Measurements from ENCODE around the gene DIO3. TPM values are rescaled to one million over a fixed set of nuclear protein-coding genes. Genes with fewer than 3 reads are reported as not detected.
A peak's percentile ranks its signal among the peaks of the same experiment; 100 is the strongest.

The DIO3 gene
- total and polyA plus RNA-seq, 2 of the 13 experiments (the other 11 are each of a cell fraction or from before 2014, with no cell fraction given): not detected

GRCh38 chr14:101604935-101605780 is 43.9 kb downstream of the DIO3 start:
- Histone ChIP-seq H3K79me2 (ENCODE audit: insufficient read depth, low read length) (no peaks in the 10 kb centered on the region), H3K36me3 (replicated peaks in 1 of 2; ENCODE audit: control insufficient read depth in 1 of 2, insufficient read depth in 2 of 2, low read length in 2 of 2) (no peaks in the 10 kb centered on the region), H3K9ac (ENCODE audit: insufficient read depth, low read depth, low read length) (no peak overlapping the region), H3K4me3 (replicated peaks in 1 of 3; ENCODE audit: insufficient read depth in 1 of 3, low read depth in 2 of 3, low read length in 3 of 3) (no peak overlapping the region), H2AFZ (ENCODE audit: low read length) (no peak overlapping the region), H3K4me1 (ENCODE audit: insufficient read depth, low read length) (no peaks in the 10 kb centered on the region), H3K27ac (ENCODE audit: extremely low read length, insufficient read depth, low read length) (no peak overlapping the region), H3K9me3 (ENCODE audit: low read length) (no peaks in the 10 kb centered on the region), H3K27me3 (ENCODE audit: control insufficient read depth in 1 of 2, insufficient read depth in 2 of 2, low read length in 2 of 2) (peaks cover 4 to 32% of the 10 kb centered on the region in 2 experiments; a peak in 2 of 5 replicates), H3K4me2 (ENCODE audit: low read depth, low read length) (no peak overlapping the region), H4K20me1 (ENCODE audit: insufficient read depth, low read length) (no peaks in the 10 kb centered on the region)
- intact Hi-C loops (cut with micrococcal nuclease; ENCODE audit: unreplicated experiment) (no loop called here), in situ Hi-C loops (cut with HindIII; ENCODE audit: extremely low pct_ligation_motif_present, low pct_unique_long_range_greater_than_20kb) (no loop called here)
- ChIA-PET CTCF (ENCODE audit: low intra/inter-chr PET ratio, low total read pairs) (no interaction called here), POLR2A (no interaction called here)
- FAIRE-seq: no peak
- ATAC-seq: no peak; the same call in 2 of the 3 replicates
- 16% methylated on average over 8 of the region's 11 CpGs for WGBS (ENCODE audit: low lambda C conversion rate)
- TF ChIP-seq ZBTB7B (CRISPR knock-in tag; IDR thresholded peaks at IDR 0.05) (no peak), ATF7 (IDR thresholded peaks at IDR 0.05) (peak; percentile 42), ATF7 (CRISPR knock-in tag; IDR thresholded peaks at IDR 0.05) (no peak), CEBPB (IDR thresholded peaks at IDR 0.05; ENCODE audit: borderline replicate concordance, low read depth, low read length) (peak; percentile 66; the same call in 1 of the 2 replicates), GABPA (IDR thresholded peaks at IDR 0.05; ENCODE audit: low read depth, low read length) (no peak), GABPA (CRISPR knock-in tag; IDR thresholded peaks at IDR 0.05; ENCODE audit: low read depth) (no peak)
- BruUV-seq (replicated peaks): no TSS peak
- no peak for DNase-seq (ENCODE audit: low spot score)

GRCh38 chr14:101605836-101606235 is 44.5 kb downstream of the DIO3 start:
- BruUV-seq (replicated peaks): no TSS peak
- H3K9ac ChIP-seq (ENCODE audit: insufficient read depth, low read depth, low read length): no peak overlapping the region
- DNase-seq (ENCODE audit: low spot score) (no peak), FAIRE-seq (no peak), ATAC-seq (no peak)
- H3K9me3 ChIP-seq (ENCODE audit: low read length): no peaks in the 10 kb centered on the region
- peaks cover 4 to 28% of the 10 kb centered on the region in 2 experiments; a peak in 2 of 5 replicates for H3K27me3 ChIP-seq (ENCODE audit: control insufficient read depth in 1 of 2, insufficient read depth in 2 of 2, low read length in 2 of 2)
- no peaks in the 10 kb centered on the region for H4K20me1 ChIP-seq (ENCODE audit: insufficient read depth, low read length)
- no peak overlapping the region for H3K27ac ChIP-seq (ENCODE audit: extremely low read length, insufficient read depth, low read length)
- no peaks in the 10 kb centered on the region for H3K36me3 ChIP-seq (replicated peaks in 1 of 2; ENCODE audit: control insufficient read depth in 1 of 2, insufficient read depth in 2 of 2, low read length in 2 of 2)
- H3K4me3 ChIP-seq (replicated peaks in 1 of 3; ENCODE audit: insufficient read depth in 1 of 3, low read depth in 2 of 3, low read length in 3 of 3): no peak overlapping the region
- in situ Hi-C loops (cut with HindIII; ENCODE audit: extremely low pct_ligation_motif_present, low pct_unique_long_range_greater_than_20kb) (no loop called here), intact Hi-C loops (cut with micrococcal nuclease; ENCODE audit: unreplicated experiment) (no loop called here)
- H3K4me1 ChIP-seq (ENCODE audit: insufficient read depth, low read length): no peaks in the 10 kb centered on the region
- TF ChIP-seq HOMEZ (CRISPR knock-in tag; IDR thresholded peaks at IDR 0.05; ENCODE audit: low read depth) (no peak), ZNF414 (CRISPR knock-in tag; IDR thresholded peaks at IDR 0.05) (no peak), GABPB1 (CRISPR knock-in tag; IDR thresholded peaks at IDR 0.05) (no peak), PHF21A (CRISPR knock-in tag; IDR thresholded peaks at IDR 0.05) (no peak), ZFP36 (IDR thresholded peaks at IDR 0.05; ENCODE audit: borderline replicate concordance, low read depth, low read length, partially characterized antibody) (no peak), ZNF496 (CRISPR knock-in tag; IDR thresholded peaks at IDR 0.05; ENCODE audit: insufficient replicate concordance) (no peak), TBX2 (CRISPR knock-in tag; IDR thresholded peaks at IDR 0.05; ENCODE audit: borderline replicate concordance) (no peak), KDM2A (CRISPR knock-in tag; IDR thresholded peaks at IDR 0.05; ENCODE audit: borderline replicate concordance, low read depth) (no peak), BCL6 (CRISPR knock-in tag; IDR thresholded peaks at IDR 0.05) (no peak), NCOR1 (IDR thresholded peaks at IDR 0.05; ENCODE audit: borderline replicate concordance, low read length) (no peak), ZFY (CRISPR knock-in tag; IDR thresholded peaks at IDR 0.05) (no peak), NFIC (IDR thresholded peaks at IDR 0.05; ENCODE audit: low read length) (no peak)
- ChIA-PET POLR2A (no interaction called here), CTCF (ENCODE audit: low intra/inter-chr PET ratio, low total read pairs) (no interaction called here)
- H2AFZ ChIP-seq (ENCODE audit: low read length): no peak overlapping the region
- H3K4me2 ChIP-seq (ENCODE audit: low read depth, low read length): no peak overlapping the region
- WGBS (ENCODE audit: low lambda C conversion rate): 13% methylated on average over 4 of the region's 4 CpGs
- no peaks in the 10 kb centered on the region for H3K79me2 ChIP-seq (ENCODE audit: insufficient read depth, low read length)
